SK-N-MC (cell line): ENCODE results near the gene S100A6.

ENCODE experiments used
- EZH2 ChIP-seq: fragments of 200-600 bp; sonication (generic); IDR thresholded peaks from one replicate; pipeline ENCODE4 v1.6.1; 2017; ENCODE audit warnings: antibody characterized with exemption
- FOXP2 ChIP-seq: optimal IDR thresholded peaks from 2 replicates; pipeline ENCODE3; 2011; ENCODE audit warnings: mild to moderate bottlenecking, moderate library complexity; ENCODE audit not compliant: insufficient read depth; ENCODE audit errors: extremely low read length, control extremely low read depth
- POLR2AphosphoS5 ChIP-seq: IDR thresholded peaks from 2 replicates; pipeline ENCODE4 v1.6.1; 2012; ENCODE audit warnings: mild to moderate bottlenecking, low read depth, low read length, borderline replicate concordance

GRCh38 chr1:153572569-153573015 is 36.8 kb upstream of the S100A6 start:
- TF ChIP-seq POLR2AphosphoS5 (no peak), EZH2 (no peak), FOXP2 (no peak)
